Peyer's patch (tissue), 4 donors: ENCODE data around the gene SOX5. TPM values are rescaled to one million over a fixed set of nuclear protein-coding genes. Genes with fewer than 3 reads are reported as not detected.

Experiments
- DNase-seq, 3 donors: peaks; one replicate each; pipeline ENCODE4 v3.0.0-alpha.2; 2017 to 2019
- H3K27ac ChIP-seq, 4 donors: fragments of 200-600 bp; sonication (generic); one replicate each; pipeline ENCODE4 v1.5.1; 2016 to 2019
- H3K27me3 ChIP-seq, 2 donors: fragments of 200-600 bp; sonication (generic); one replicate each; pipeline ENCODE4 v1.5.1; 2019
- H3K36me3 ChIP-seq, 3 donors: fragments of 200-600 bp; sonication (generic); one replicate each; pipeline ENCODE4 v1.5.1; 2016 to 2019
- H3K4me1 ChIP-seq, 4 donors: fragments of 200-600 bp; sonication (generic); one replicate each; pipeline ENCODE4 v1.5.1; 2016 to 2019
- H3K4me3 ChIP-seq, 4 donors: fragments of 200-600 bp; sonication (generic); 1 replicate in 3 of 4; 2 replicates in 1 of 4; pipeline ENCODE4 v1.5.1; 2016 to 2019; ENCODE audit warnings: mild to moderate bottlenecking in 1 of 4
- H3K9me3 ChIP-seq, 4 donors: fragments of 200-600 bp; sonication (generic); one replicate each; pipeline ENCODE4 v1.5.1; 2016 to 2019; ENCODE audit warnings: mild to moderate bottlenecking in 1 of 4
- POLR2A ChIP-seq, 2 donors: fragments of 450-650 bp; IDR thresholded peaks; one replicate each; pipeline ENCODE4 v1.5.1; 2017; ENCODE audit warnings: antibody characterized with exemption in 2 of 2, mild to moderate bottlenecking in 2 of 2, moderate library complexity in 2 of 2
- total RNA-seq, 4 donors: library from RNA; depleted of rRNA; stranded (reverse); fragments of >200 nt; gene quantifications; one replicate each; pipeline ENCODE4 v1.1.0, GENCODE V29; 2016
- TF ChIP-seq, protein P1 (sequence below), 6 experiments: fragments of 450-650 bp in 4 of 6; fragments of 200-600 bp in 2 of 6; sonication (generic) in 1 of 6; IDR thresholded peaks; one replicate each; pipeline ENCODE4 v1.5.1; 2017 to 2019; ENCODE audit warnings: antibody characterized with exemption in 6 of 6, mild to moderate bottlenecking in 3 of 6, moderate library complexity in 1 of 6

SOX5 gene
- total RNA-seq, 4 donors from 2014 or later = 3.8 to 27.2 (median 11.6) TPM

DNA sequence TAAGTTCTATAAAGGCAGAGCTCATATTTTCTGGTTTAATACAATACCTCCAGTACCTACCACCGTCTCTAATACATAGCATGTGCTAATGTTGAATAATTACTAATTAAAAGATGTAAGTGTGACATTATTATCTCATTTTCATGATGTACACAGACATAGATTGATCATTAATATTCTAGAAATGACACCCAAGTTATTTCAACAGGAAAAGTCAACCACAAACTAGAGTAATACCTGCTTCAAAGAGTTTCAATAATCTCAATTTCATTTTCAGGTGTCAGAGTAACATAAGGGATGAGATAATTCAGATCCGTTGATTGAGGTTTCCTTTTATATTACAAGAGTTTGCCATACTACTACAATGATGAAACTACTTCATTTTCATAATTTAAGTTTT is 388.9 kb downstream of the SOX5 start:
- DNase-seq = no peak
- no peak overlapping the region for H3K27ac ChIP-seq
- H3K4me3 ChIP-seq = no peak overlapping the region
- no peaks in the 10 kb centered on the region for H3K9me3 ChIP-seq
- no peak for TF ChIP-seq POLR2A (IDR thresholded peaks at IDR 0.05)
- H3K27me3 ChIP-seq = no peaks in the 10 kb centered on the region
- H3K36me3 ChIP-seq = no peaks in the 10 kb centered on the region
- no peaks in the 10 kb centered on the region for H3K4me1 ChIP-seq

- H3K36me3 ChIP-seq = no peaks in the 10 kb centered on the region
- H3K27me3 ChIP-seq = no peaks in the 10 kb centered on the region
- H3K4me1 ChIP-seq = no peaks in the 10 kb centered on the region
- no peaks in the 10 kb centered on the region for H3K9me3 ChIP-seq
- no peak overlapping the region for H3K4me3 ChIP-seq
- no peak for DNase-seq
- H3K27ac ChIP-seq = no peak overlapping the region
- TF ChIP-seq, protein P1, sequence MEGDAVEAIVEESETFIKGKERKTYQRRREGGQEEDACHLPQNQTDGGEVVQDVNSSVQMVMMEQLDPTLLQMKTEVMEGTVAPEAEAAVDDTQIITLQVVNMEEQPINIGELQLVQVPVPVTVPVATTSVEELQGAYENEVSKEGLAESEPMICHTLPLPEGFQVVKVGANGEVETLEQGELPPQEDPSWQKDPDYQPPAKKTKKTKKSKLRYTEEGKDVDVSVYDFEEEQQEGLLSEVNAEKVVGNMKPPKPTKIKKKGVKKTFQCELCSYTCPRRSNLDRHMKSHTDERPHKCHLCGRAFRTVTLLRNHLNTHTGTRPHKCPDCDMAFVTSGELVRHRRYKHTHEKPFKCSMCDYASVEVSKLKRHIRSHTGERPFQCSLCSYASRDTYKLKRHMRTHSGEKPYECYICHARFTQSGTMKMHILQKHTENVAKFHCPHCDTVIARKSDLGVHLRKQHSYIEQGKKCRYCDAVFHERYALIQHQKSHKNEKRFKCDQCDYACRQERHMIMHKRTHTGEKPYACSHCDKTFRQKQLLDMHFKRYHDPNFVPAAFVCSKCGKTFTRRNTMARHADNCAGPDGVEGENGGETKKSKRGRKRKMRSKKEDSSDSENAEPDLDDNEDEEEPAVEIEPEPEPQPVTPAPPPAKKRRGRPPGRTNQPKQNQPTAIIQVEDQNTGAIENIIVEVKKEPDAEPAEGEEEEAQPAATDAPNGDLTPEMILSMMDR (IDR thresholded peaks at IDR 0.05) = no peak
- no peak for TF ChIP-seq POLR2A (IDR thresholded peaks at IDR 0.05)
These were observed 390.2 kb downstream of the SOX5 start for GRCh38 chr12:23559268-23559753.

DNA sequence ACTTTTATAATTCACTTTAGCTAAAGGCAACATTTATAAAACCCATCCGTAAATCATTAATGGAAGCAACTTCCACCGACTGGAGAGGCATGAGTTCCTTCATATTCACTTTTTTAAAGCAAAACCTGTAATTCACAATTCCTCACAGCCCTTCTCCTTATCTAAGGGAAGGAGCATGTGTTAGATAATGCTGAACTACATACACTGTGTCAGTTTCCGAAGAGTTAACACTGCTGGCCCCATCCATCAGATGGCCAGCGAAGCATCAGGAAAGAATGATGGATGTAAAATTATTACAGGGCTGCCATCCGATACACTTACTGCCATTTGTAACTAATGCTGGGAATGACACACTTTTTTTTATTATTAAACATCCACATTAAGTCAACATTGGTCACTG is 392.8 kb downstream of the SOX5 start:
- H3K36me3 ChIP-seq = no peaks in the 10 kb centered on the region
- no peaks in the 10 kb centered on the region for H3K9me3 ChIP-seq
- H3K4me3 ChIP-seq = no peak overlapping the region
- no peaks in the 10 kb centered on the region for H3K4me1 ChIP-seq
- H3K27me3 ChIP-seq = no peaks in the 10 kb centered on the region
- H3K27ac ChIP-seq = no peak overlapping the region
- no peak for DNase-seq
- TF ChIP-seq, protein P1 (IDR thresholded peaks at IDR 0.05) = no peak
- TF ChIP-seq POLR2A (IDR thresholded peaks at IDR 0.05) = no peak

- Histone ChIP-seq H3K4me1 (no peaks in the 10 kb centered on the region), H3K9me3 (no peaks in the 10 kb centered on the region), H3K27ac (no peak overlapping the region), H3K27me3 (no peaks in the 10 kb centered on the region), H3K36me3 (no peaks in the 10 kb centered on the region), H3K4me3 (no peak overlapping the region)
- TF ChIP-seq POLR2A (IDR thresholded peaks at IDR 0.05) = no peak
- TF ChIP-seq, protein P1 (IDR thresholded peaks at IDR 0.05) = no peak
- DNase-seq = no peak
These were observed 393.7 kb downstream of the SOX5 start for GRCh38 chr12:23555825-23556207.

DNA sequence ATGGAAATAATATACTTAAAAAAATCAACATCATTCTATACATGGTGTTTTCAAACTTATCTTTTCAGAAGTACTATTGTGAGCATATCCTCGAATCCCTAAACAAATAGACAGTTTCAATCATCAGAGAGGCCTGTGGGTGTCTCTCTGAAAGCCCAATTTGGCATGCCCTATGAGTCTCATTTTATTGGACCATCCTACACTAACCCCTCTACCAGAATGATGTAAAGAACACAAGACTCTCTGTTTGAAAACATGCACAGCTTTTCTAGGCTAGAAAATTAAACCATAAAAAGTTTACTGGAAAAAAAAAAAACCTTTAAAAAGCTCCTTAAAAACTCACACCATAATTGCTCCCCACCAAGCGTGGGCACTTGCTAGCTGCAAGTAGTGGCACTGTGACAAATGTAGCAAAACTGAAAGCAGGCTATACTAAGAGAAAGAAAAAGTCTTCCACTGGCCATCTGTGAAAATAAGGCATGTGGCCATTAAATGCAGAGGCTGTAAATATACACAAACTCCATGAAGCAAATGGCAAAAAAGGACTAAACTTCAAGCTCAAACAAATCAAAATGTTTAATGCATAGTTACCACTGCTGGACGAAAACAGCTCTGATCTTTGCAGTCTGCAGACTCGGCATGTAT is 394.2 kb downstream of the SOX5 start:
- no peaks in the 10 kb centered on the region for H3K4me1 ChIP-seq
- H3K9me3 ChIP-seq = no peaks in the 10 kb centered on the region
- H3K36me3 ChIP-seq = no peaks in the 10 kb centered on the region
- H3K27ac ChIP-seq = no peak overlapping the region
- no peaks in the 10 kb centered on the region for H3K27me3 ChIP-seq
- no peak for TF ChIP-seq POLR2A (IDR thresholded peaks at IDR 0.05)
- TF ChIP-seq, protein P1 (IDR thresholded peaks at IDR 0.05) = no peak
- DNase-seq = no peak
- H3K4me3 ChIP-seq = no peak overlapping the region

DNA sequence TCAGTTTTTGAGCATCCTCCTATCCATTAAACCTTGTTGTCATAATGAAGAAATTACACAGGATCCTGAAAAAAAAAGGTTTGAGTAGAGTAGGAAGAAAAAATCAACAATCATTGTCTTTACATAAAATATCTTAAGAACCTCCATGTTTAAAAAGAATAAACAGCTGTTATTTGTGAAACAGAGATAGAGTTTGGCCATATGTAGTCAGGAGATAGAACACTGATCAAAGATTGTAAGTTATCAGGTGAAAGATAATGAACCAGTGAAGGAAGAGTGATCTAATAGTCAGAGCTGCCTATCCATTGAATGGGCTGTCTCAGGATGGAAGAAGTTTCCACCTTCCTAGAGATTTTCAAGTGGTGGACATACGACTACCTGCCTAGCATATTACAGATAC is 397.1 kb downstream of the SOX5 start:
- H3K4me1 ChIP-seq = no peaks in the 10 kb centered on the region
- H3K27ac ChIP-seq = no peak overlapping the region
- H3K27me3 ChIP-seq = no peaks in the 10 kb centered on the region
- no peaks in the 10 kb centered on the region for H3K9me3 ChIP-seq
- DNase-seq = no peak
- H3K36me3 ChIP-seq = no peaks in the 10 kb centered on the region
- no peak for TF ChIP-seq POLR2A (IDR thresholded peaks at IDR 0.05)
- TF ChIP-seq, protein P1 (IDR thresholded peaks at IDR 0.05) = no peak
- H3K4me3 ChIP-seq = no peak overlapping the region
